Esophagus muscularis mucosa (tissue), 3 donors: Measurements from ENCODE around the gene GAS2.

Experiments used
- POLR2A ChIP-seq: fragments of 450-650 bp; IDR thresholded peaks from one replicate; pipeline ENCODE4 v1.6.1; 2017; ENCODE audit warnings: antibody characterized with exemption, moderate library complexity, mild to moderate bottlenecking, low read depth
- POLR2AphosphoS5 ChIP-seq, 2 donors: sonication (generic); formaldehyde crosslinking; IDR thresholded peaks; one replicate each; pipeline ENCODE4 v1.6.1; 2017; ENCODE audit warnings: antibody characterized with exemption in 2 of 2
- TF ChIP-seq, protein P1 (sequence below), 3 experiments: fragments of 200-600 bp in 2 of 3; fragments of 450-650 bp in 1 of 3; sonication (generic) in 2 of 3; IDR thresholded peaks; one replicate each; pipeline ENCODE4 v1.5.1; 2017 to 2019; ENCODE audit warnings: antibody characterized with exemption in 3 of 3, mild to moderate bottlenecking in 2 of 3, moderate library complexity in 1 of 3

DNA sequence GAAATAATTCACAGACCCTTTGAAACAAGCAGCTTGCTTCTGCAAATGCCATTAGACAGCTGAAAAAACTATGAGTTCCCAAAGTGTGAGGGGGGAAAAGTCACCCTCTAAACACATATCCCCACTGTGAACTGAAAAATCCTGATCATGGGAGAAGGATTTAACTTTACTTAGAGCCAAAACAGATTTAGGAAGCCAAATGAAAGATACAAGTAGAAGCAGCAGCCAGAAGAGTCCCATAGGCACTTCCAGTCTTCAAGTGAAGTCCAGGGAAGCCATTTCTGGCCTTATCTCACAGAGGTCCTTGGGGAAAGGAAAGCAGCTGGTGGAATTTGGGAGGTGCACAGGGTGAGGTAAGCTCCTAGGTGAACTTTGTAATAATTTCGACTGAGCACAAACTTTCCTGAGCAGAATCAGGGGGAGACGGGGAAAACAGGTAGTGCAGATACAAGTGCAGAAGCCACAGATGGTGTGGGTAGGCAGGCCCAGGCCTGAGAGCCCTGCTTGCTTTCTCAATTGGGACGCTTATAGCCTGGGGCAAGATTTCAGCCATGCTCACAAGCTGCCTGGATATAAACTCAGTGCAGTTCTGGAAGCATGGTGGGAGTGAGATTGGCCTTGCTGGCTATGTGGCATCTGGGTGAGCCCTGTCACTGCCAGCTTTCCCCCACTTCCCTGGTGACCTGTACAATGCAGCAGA, 44.8 kb downstream of the GAS2 start:
- TF ChIP-seq, protein P1, sequence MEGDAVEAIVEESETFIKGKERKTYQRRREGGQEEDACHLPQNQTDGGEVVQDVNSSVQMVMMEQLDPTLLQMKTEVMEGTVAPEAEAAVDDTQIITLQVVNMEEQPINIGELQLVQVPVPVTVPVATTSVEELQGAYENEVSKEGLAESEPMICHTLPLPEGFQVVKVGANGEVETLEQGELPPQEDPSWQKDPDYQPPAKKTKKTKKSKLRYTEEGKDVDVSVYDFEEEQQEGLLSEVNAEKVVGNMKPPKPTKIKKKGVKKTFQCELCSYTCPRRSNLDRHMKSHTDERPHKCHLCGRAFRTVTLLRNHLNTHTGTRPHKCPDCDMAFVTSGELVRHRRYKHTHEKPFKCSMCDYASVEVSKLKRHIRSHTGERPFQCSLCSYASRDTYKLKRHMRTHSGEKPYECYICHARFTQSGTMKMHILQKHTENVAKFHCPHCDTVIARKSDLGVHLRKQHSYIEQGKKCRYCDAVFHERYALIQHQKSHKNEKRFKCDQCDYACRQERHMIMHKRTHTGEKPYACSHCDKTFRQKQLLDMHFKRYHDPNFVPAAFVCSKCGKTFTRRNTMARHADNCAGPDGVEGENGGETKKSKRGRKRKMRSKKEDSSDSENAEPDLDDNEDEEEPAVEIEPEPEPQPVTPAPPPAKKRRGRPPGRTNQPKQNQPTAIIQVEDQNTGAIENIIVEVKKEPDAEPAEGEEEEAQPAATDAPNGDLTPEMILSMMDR (IDR thresholded peaks at IDR 0.05) = no peak
- TF ChIP-seq POLR2A = no peak
- no peak for TF ChIP-seq POLR2AphosphoS5 (IDR thresholded peaks at IDR 0.05)
